IPS DF 19.7 (cell line): ENCODE data around the gene ARFGEF3.

Source experiments
- DNase-seq: peaks from one replicate; pipeline ENCODE4 v3.0.0-alpha.2; 2013; ENCODE audit warnings: low read depth, low spot score

Gene ARFGEF3

DNA sequence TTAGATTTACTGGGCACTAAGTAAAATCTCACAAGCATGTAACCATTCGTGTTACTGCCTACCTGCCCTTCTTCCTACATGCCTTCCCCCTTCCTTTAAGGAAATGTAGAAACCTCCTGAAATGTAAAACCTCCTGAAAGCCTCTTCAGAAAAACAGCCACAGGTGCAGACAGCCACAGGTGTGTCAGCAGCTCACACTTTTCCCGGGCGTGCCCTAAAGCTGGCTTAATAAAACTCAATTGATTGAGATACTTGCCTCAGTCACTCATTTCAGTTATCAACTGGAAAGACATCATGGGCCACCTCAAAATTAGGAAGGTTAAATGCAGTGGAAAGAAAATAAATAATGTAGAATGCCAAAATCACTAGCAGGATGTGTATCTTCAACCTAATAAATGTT is 79.6 kb downstream of the ARFGEF3 start:
- no peak for DNase-seq

DNA sequence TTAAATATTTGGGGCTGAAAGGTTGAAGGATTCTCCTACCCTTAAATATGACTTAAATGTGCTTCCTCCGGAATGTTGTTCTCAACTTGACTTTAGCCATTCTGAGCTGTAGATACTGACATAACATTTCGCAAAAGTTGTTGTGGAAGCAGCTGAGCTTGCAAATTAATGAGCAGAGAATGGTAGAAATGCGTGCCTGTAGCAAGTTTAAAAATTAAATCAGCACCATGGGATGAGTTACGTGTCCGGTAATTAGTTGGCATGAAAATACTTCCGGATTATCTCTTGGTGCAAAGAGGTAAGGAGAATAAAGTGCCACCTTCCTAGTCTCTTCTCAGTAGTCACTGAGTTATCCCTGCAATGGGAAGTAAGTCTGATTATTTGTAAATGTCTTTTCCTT is 80.2 kb downstream of the ARFGEF3 start:
- no peak for DNase-seq

DNA sequence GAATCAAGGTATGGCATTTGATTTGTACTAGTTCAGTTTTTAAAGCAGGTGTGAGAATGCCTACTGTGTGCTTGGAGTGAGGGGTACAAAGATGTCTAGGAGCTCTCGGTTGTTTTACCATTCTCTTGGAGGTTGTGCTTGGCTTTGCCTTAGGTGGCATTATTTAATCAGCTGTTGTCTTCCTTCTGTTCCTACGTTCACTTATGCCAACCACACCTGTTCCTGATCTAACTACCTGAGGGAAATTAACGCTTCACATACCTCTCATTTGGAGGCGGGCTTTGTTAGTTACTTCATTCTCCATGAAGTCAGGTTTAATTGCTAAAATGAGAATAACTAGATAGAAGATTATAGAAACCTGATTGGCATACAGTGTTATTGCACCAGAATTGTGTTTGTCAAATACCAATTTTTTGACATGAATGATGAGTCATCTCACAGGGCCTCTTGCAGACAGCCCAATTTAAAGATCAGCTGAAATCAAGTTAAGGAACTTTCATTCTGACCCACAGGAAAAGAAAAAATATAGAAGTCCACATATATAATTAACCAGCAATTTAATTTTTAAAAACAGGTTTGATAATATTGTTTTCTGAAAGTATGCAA is 81.4 kb downstream of the ARFGEF3 start:
- no peak for DNase-seq

DNA sequence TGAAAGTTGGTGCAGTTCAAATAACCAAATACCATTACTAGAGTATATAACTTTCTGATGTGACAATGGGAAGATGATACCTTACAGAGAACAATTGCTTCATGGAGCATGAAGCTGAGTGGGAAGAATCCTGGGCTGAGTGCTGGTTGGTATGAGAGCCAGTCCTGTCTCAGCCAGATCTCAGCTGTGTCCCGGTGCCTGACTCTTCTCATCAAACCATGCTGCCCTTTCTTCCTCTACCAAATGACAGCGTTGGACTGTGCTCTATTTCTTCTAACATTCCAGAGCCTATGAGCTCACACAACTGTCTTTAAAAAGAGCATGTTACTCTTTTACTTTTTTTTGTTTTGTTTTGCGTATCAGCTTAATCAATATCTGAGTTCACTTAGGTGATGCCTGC is 84.0 kb downstream of the ARFGEF3 start:
- DNase-seq: no peak

DNA sequence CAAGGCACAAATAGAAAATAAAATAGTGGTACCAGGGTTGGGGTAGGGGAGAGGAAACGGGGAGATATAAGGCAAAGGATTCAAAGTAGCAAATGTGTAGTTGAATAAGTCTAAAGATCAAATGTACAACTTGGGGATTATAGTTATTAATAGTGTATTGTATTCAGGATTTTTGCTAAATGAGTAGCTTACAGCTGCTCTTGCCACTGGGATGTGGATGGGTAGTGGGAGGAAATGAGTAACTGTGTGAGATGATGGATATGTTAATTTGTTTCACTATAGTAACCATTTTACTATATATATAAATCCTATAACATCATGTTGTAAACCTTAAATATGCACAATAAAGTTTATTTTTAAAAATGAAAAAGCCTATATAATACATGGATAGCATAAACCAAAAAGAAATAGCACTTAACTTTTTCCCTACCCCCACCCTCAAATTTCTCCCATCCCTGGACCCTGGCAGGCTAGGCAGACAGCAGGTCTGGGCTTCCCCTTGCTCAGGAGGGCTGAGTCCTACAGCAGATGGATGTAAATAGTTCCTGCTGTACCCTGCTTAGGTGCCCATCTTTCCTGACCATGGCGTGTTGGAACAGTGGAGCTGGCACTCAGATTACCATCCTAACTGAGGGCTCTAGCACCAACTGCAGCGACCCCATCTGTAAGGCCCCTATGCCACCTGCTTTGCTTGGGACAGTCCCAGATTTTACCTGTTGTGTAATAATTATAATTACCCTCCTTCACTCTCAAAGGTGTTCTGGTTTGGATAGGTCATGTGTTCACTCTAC is 85.1 kb downstream of the ARFGEF3 start:
- no peak for DNase-seq

DNA sequence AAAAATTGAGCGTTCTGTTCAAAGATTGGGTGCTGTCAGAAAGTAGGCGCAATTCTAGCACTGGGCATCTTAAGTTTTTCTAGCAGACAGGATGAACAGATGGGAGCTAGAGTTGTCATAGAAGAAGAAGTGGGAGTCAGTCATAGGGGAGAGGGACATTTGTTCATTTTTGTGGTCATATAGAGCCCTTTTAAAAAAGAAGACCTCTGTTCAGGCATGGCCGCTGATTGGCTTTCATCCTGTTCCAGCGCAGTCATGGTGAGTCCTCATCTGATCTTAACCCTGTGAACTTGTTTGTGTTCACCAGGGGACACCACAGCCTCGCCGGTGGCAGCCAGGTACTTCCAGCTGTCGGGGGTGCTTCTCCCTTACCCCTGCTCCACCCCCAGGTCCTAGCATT is 86.3 kb downstream of the ARFGEF3 start:
- DNase-seq: no peak

DNA sequence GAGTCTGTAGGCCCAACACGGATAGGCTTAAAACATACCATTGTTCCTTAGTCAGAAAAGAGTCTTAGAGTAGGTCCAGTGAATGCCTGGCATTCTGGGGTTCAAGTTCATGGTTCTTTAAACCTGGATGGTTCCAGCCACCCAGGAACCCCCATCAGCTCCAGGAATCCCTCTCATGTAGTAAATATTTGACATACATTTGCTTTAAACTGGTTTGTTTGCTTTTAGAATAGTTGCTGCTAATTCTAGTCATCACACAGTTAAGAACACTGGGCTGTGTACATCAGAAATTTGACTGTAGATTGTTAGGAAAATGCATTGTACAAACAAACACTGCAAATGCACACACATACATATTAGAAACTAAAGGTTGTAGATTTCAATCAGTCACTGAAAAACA is 87.1 kb downstream of the ARFGEF3 start:
- no peak for DNase-seq

DNA sequence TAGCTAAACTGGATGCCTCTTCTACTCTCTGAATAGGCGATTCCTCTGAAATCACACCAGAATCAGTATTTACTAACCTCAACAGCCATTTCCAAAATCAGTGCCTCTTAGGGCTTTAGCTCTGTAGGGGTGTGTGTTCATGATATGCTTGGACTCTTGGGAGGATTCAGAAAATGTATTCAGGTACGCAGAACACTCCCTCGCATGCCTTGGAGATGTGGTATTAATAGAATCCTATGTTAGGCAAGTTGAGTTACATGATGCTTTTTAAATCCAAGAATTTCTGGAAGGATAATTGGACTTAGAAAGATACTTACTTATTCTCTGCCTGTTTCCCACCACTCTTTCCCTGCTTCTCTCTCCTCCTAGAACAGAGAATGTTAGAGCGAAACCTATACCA is 88.3 kb downstream of the ARFGEF3 start:
- DNase-seq: no peak

DNA sequence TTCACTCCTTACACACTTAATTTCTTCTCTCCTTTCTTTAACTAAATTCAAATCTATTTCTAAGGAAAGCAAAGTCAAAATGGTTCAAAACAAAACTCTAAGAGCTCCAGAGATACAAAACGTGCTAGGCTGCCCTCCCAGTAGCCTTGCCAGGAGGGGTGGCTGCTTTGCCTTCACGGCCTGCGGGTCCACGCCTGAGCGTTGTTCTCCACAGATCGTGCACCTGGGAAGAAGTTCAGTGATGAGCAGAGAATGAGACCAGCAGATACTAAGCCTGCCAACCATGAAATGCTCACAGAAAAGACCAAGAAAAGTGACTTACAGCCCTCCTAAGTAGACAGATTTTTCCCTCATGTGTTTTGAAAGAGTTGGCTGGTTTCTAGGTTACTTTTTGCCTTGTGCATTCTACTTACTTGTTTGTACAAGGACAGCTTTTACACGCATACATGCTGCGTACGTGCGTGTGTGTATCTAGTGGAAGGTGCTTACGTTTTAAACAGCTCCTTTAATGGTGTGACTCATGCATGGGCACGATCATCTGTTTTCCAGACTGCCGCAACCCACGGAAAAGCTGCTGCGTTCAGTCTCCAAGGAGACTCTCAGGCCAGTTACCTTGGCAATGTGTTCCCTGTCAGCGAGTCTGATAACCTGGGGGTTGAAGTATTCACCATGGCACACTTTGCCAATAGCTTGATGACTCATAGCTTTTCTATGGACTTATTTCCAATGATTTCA is 88.9 kb downstream of the ARFGEF3 start:
- no peak for DNase-seq

DNA sequence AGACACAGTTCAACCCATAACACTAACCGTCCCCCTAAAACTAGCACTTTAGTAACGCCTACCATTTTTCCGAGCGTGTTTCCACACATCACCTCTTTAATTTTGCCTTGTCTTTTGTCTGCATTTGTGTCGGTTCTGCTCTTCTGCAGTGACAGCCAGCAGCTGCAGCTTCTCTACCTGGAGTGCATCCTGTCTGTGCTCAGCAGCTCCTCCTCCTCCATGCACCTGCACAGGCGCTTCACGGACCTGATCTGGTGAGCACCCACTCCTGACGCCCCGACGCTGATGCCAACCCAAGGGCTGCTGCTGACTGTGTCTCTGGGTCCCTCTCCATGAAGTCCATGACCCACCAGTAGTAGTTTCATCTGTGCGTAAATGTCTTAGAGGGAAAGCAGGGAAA is 92.0 kb downstream of the ARFGEF3 start:
- DNase-seq: no peak

DNA sequence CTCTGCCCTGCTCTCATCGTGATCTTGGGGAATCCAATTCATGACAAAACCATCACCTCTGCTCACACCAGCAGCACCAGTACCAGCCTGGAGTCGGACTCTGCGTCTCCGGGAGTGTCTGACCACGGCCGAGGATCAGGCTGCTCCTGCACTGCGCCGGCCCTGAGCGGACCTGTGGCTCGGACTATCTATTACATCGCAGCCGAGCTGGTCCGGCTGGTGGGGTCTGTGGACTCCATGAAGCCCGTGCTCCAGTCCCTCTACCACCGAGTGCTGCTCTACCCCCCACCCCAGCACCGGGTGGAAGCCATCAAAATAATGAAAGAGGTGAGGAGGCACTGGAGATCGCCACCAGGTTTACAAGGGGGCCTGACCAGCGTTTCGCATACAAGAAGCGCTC is 93.7 kb downstream of the ARFGEF3 start:
- no peak for DNase-seq

DNA sequence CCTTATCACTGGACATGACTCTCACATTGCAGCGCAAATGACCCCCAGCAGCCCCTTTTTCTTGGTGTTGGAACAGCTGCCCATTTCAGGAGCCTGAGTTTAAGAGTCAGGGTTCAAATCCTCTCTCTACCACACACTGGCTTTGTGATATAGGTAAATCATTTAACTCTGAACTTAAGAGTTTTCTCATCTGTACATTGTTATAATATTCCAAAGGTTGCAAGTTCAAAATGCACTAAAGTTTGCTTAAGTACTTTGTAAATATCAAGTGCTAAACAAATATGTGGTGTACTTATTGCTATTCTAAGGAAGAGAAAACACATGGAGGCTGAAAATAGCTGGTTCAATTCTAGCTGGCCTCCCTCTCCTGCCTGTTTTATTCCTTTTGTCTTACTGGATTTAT is 95.9 kb downstream of the ARFGEF3 start:
- no peak for DNase-seq

DNA sequence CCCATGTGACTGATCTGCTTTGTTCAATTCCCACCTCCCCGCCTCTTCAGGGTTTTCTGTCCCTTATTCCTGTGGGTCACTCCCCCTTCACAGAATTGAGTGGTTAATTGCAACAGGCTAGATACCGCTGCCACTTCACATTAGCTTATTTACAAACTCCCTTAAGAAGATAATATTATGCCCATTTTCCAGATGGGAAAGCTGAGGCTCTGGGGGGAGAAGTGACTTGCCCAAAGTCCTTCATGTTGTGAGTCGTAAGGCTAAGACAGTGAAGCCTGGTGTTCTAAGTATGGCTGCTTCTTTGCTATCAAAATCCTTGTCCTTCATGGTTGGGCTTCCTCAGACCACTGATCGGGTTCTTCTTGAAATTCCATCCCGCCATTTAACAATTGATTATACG is 96.5 kb downstream of the ARFGEF3 start:
- DNase-seq: no peak

DNA sequence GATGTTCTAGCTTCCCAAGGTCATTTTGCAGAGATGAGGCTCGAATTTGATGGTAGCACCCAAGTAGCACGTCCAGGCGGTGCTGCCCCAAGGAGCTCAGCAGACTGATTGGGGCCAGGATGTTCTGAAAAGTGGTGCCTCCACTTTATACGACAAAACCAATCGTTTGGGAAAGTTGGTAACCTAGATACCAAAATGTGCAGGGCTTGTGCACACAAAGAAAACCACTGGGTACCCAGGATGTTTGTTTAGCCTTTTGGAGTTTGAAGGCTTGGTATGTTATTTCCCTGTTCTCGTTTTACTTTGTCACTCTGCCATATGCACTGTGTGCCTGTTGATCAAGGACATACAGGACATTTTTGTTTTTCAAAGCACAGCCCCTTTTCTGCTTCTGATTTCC is 97.3 kb downstream of the ARFGEF3 start:
- DNase-seq: no peak

DNA sequence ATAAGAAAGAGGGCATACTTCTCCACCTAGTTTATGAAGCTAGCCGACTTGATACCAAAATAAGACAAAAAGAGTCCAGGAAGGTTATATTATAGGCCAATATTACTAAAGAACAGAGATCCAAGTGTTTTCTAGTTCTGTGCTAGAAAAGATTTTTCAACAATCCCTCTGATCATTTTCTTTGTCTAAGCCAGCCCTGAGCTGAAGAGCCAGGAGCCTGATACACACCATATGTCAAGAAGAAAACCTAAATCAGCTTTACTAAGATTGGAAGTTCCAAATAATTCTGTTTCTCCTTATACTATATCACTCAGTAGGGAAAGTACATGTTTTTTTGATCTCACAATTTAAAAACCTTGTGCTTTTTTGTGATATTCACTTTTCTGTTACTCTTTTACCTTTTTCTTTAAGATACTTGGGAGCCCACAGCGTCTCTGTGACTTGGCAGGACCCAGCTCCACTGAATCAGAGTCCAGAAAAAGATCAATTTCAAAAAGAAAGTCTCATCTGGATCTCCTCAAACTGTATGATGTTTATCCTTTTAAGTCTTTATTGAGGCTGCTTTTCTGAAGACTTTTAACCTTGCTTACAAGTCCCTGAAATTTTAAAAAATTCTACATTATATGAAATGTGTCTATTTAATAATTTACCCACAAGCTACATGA is 99.5 kb downstream of the ARFGEF3 start:
- DNase-seq: no peak

DNA sequence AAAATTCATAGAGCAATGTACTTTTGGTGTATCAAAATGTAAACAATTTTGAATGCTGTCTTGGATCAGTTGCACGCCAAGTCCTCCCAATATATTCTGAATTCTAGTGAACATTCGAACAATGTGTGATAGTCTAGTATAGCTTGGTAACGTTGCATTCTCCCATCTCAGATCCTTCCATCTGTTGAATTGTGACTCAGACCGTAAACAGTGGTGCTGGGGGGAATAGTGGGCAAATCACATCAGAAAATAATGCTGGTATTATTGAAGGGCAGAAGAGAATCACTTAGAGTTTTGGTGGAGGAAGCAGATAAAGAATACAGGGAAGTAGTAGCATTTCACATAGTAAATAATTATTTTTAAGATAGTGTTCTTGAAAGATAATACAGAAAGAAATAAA is 102.2 kb downstream of the ARFGEF3 start:
- no peak for DNase-seq

DNA sequence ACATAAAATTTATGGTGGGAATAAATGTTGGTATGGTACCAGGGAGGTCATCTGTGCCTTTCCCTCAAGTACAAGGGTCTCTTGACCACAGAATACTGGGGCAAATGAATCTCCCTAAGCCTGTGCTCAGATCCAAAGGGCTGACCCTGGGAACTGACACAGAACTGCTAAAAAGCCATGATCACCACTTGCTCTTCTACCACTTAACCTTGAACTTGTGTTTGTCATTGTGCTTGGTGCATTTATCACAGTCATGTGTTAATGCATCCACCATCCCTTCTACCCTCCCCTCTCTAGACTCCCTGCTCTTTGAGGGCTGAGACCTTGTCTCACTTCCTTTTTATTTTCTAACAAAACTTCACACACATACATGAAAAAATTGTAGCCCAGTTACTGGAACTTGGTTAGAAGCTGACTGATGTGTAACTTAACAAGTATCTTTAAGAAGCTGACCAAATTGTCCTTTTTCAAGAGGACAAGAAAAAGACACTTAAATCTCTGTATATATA is 102.7 kb downstream of the ARFGEF3 start:
- DNase-seq: no peak

DNA sequence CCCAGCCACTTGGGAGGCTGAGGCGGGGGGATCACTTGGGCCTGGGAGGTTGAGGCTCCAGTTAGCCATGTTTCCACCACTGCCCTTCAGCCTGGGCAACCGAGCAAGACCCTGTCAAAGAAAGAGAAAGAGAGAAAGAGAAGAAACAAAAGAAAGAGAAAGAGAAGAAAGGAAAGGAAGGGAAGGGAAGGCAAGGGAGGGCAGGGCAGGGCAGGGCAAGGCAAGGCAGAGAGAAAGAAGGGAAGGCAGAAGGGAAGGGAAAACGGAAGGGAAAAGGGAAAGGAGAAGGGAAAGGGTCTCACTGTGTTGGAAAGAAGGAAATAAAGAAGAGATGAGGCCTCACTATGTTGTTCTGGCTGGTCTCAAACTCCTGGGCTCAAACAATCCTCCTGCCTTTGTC is 104.4 kb downstream of the ARFGEF3 start:
- DNase-seq: no peak

DNA sequence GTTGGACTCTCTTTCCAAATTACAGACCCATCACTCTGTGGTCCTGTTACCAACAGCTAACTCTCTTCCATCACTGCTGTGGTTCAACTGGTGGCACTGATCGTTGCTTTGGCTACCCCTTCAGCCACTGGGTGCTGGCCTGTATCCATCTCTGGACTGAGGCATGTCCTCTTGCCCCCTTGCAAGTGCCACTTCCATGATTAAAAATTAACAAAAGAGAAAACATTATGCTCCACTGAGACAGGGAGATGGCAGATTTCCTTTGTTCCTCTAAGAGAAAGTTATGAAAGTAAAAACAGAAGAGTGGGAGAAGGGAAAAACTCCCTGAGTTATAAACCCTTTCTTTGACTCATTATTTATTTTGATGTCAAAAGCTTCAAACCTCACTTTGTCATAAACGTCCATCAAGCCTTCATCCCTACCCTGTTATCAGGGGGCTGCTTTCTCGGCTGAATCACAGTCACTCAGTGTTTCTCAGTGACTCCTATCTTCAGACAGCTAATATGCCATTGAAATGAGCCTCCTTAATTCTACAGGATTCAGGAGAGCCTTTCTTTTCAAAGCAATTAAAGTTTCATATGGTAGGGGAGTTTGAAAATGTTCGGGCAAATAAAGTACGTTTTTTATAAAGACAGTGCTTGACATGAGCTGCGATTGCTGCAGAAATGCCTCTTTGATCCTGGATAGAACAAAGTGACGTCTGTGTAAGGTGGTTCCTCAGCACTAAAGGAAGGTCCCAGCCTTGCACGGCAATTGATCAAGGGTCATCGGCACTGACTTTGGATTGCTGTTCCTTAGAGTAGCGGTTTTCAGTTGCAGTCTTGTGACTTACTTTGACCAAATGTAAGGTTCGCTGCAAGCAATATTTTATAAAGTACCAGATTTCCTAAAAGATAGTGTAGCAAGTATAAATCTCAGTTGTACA is 106.5 kb downstream of the ARFGEF3 start:
- DNase-seq: no peak

DNA sequence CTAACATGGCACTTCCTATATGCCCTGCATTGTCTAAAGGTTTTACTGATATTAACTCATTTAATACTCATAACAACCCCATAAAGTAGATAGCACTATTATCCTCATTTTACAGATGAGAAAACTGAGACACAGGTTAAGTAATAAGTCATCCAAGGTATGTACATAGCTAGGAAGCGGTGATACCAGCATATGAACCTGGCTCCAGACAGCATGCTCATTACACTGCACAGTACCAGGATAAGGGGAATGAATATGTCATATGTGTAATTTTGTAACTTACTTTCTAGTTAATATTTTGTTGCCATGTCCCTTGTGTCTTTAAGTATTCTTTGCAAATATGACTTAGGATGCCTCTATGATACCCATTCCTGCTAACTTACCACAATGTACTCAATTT is 109.7 kb downstream of the ARFGEF3 start:
- no peak for DNase-seq
